Liver (tissue), 9 donors: ENCODE data around the gene TOR1A. TPM values are rescaled to one million over a fixed set of nuclear protein-coding genes. Genes with fewer than 3 reads are reported as not detected.

Source experiments
- DNase-seq: peaks from one replicate; pipeline ENCODE4 v3.0.0-alpha.2; 2017; ENCODE audit warnings: low spot score
- H3K27ac ChIP-seq, 2 donors: one replicate each; pipeline ENCODE4 v1.7.0; 2013; ENCODE audit warnings: inconsistent platforms in 2 of 2, low read length in 2 of 2, control low read depth in 1 of 2, low read depth in 1 of 2, mild to moderate bottlenecking in 1 of 2
- H3K27me3 ChIP-seq, 4 donors: one replicate each; pipeline versions ENCODE4 v1.6.1 to v1.7.0; 2013; ENCODE audit warnings: low read length in 3 of 4, inconsistent platforms in 1 of 4, mild to moderate bottlenecking in 1 of 4, moderate library complexity in 1 of 4; ENCODE audit not compliant: control insufficient read depth in 4 of 4, insufficient read depth in 4 of 4
- H3K36me3 ChIP-seq, 4 donors: one replicate each; pipeline versions ENCODE4 v1.6.1 to v1.7.0; 2013; ENCODE audit warnings: low read length in 3 of 4, mild to moderate bottlenecking in 3 of 4, low read depth in 1 of 4, moderate library complexity in 1 of 4; ENCODE audit not compliant: control insufficient read depth in 4 of 4, insufficient read depth in 3 of 4
- H3K4me1 ChIP-seq, 4 donors: one replicate each; pipeline versions ENCODE4 v1.6.1 to v1.7.0; 2013; ENCODE audit warnings: low read length in 3 of 4, mild to moderate bottlenecking in 3 of 4, moderate library complexity in 1 of 4; ENCODE audit not compliant: control insufficient read depth in 4 of 4, insufficient read depth in 4 of 4
- H3K4me3 ChIP-seq, 3 donors: one replicate each; pipeline versions ENCODE4 v1.6.1 to v1.7.0; 2013; ENCODE audit warnings: low read length in 3 of 3, control low read depth in 1 of 3, low read depth in 1 of 3, mild to moderate bottlenecking in 1 of 3
- H3K9ac ChIP-seq, 2 donors: one replicate each; pipeline ENCODE4 v1.7.0; 2013; ENCODE audit warnings: low read length in 2 of 2, mild to moderate bottlenecking in 2 of 2, moderate library complexity in 2 of 2, control low read depth in 1 of 2, low read depth in 1 of 2
- H3K9me3 ChIP-seq, 4 donors: one replicate each; pipeline versions ENCODE4 v1.6.1 to v1.7.0; 2013; ENCODE audit warnings: low read length in 3 of 4; ENCODE audit not compliant: control insufficient read depth in 4 of 4
- EGR1 ChIP-seq, 2 donors: IDR thresholded peaks; 2 replicates each; pipeline ENCODE4 v1.6.1; 2016 to 2018; ENCODE audit warnings: antibody characterized with exemption in 2 of 2, low read depth in 2 of 2
- FOXA1 ChIP-seq: IDR thresholded peaks from 2 replicates; pipeline ENCODE4 v1.6.1; 2016; ENCODE audit warnings: antibody characterized with exemption
- FOXA2 ChIP-seq: IDR thresholded peaks from 2 replicates; pipeline ENCODE4 v1.6.1; 2016; ENCODE audit warnings: antibody characterized with exemption
- GABPA ChIP-seq, 2 donors: IDR thresholded peaks in 1 of 2; conservative IDR thresholded peaks in 1 of 2; 2 replicates each; pipeline ENCODE4 v1.6.1; 2016; ENCODE audit warnings: antibody characterized with exemption in 2 of 2, mild to moderate bottlenecking in 1 of 2, moderate library complexity in 1 of 2
- HNF4A ChIP-seq, 2 donors: conservative IDR thresholded peaks; 2 replicates each; pipeline ENCODE4 v1.6.1; 2016; ENCODE audit warnings: antibody characterized with exemption in 2 of 2, mild to moderate bottlenecking in 2 of 2
- HNF4G ChIP-seq: IDR thresholded peaks from 2 replicates; pipeline ENCODE4 v1.6.1; 2016; ENCODE audit warnings: antibody characterized with exemption
- JUND ChIP-seq, 2 donors: IDR thresholded peaks; 2 replicates each; pipeline ENCODE4 v1.6.1; 2016; ENCODE audit warnings: antibody characterized with exemption in 2 of 2
- NR2F2 ChIP-seq: IDR thresholded peaks from 2 replicates; pipeline ENCODE4 v1.6.1; 2016; ENCODE audit warnings: antibody characterized with exemption
- RAD21 ChIP-seq, 2 donors: IDR thresholded peaks; 2 replicates each; pipeline ENCODE4 v1.6.1; 2016; ENCODE audit warnings: antibody characterized with exemption in 2 of 2, mild to moderate bottlenecking in 2 of 2
- RXRA ChIP-seq, 2 donors: IDR thresholded peaks; 2 replicates each; pipeline ENCODE4 v1.6.1; 2017 to 2018; ENCODE audit warnings: antibody characterized with exemption in 2 of 2, mild to moderate bottlenecking in 1 of 2
- TAF1 ChIP-seq: conservative IDR thresholded peaks from 2 replicates; pipeline ENCODE4 v1.6.1; 2016; ENCODE audit warnings: antibody characterized with exemption, mild to moderate bottlenecking
- YY1 ChIP-seq: IDR thresholded peaks from 2 replicates; pipeline ENCODE4 v1.6.1; 2016; ENCODE audit warnings: antibody characterized with exemption, mild to moderate bottlenecking
- WGBS: extraction: QIAGEN DNeasy Blood & Tissue Kit; methylation state at CpG from one replicate; pipeline ENCODE4 v1.1.7; 2013; 5-methylcytosine and 5-hydroxymethylcytosine counted together
- polyA plus RNA-seq, 2 donors: library from polyadenylated mRNA; stranded (reverse) in 1 of 2; unstranded in 1 of 2; fragments of 200-250 nt in 1 of 2; fragments of >200 nt in 1 of 2; fragmentation: Nextera tagmentation in 1 of 2; extraction: Ambion mirVana in 1 of 2; gene quantifications; one replicate each; pipeline versions ENCODE4 v1.2.1 to v1.2.3, GENCODE V29; 2013 to 2015
- total RNA-seq, 2 donors: library from RNA; depleted of rRNA; stranded (reverse); fragments of >200 nt; gene quantifications; one replicate each; pipeline ENCODE4 v1.2.3, GENCODE V29; 2014
- TF ChIP-seq, protein P1 (sequence below): IDR thresholded peaks from 2 replicates; pipeline ENCODE4 v1.6.1; 2016; ENCODE audit warnings: antibody characterized with exemption
- TF ChIP-seq, protein P2 (sequence below): IDR thresholded peaks from 2 replicates; pipeline ENCODE4 v1.6.1; 2016; ENCODE audit warnings: antibody characterized with exemption, mild to moderate bottlenecking
- TF ChIP-seq, protein P3 (sequence below): fragments of 150-350 bp; IDR thresholded peaks from 2 replicates; pipeline ENCODE4 v1.5.1; 2017; ENCODE audit warnings: improper control_type of control experiment, low read depth, low read length; ENCODE audit not compliant: missing input control
- donor health status: healthy.
- donor health status: healthy.
- donor health status: healthy.
- donor health status: healthy.
- donor health status: healthy.

TOR1A gene
- total and polyA plus RNA-seq, 4 donors = 18.3 to 34.0 (median 29.8) TPM

DNA sequence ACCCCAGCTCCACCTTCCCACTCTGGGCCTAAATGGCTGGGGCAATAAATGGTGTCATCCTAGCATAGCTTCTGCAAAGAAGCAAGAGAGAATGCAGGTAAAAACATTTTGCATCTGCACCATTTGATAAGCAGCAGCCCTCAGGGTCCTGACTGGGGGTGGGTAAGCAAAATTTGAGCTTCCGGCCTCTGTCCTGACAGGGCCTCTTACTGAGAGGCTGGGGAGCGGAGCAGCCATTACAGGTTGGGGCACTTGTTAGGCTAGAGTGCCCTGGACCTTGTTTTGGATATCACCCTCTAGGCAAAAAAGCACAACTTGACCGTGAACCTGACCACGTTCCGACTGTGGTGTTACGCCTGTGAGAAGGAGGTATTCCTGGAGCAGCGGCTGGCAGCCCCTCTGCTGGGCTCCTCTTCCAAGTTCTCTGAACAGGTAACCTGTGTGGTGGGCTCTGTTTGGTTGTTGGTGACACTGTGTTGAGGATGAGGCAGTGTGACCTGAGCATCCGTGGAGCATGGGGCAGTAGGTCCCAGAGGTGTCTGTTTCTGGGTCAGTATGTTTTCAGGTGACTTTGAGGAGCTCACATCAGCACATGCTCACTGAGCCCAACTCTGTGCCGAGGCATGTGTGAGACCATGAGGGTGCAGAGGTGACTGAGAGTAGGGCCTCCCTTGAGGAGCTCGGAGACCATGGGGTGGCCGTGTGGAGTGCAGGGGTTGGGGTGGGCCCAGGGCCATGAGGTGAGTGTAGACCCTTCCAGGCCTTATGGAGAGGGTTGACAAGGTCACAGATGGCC, 34.4 kb upstream of the TOR1A start:
- TF ChIP-seq FOXA2 (no peak), YY1 (no peak), RAD21 (IDR thresholded peaks at IDR 0.05) (no peak), HNF4A (conservative IDR thresholded peaks at IDR 0.05) (no peak), EGR1 (IDR thresholded peaks at IDR 0.05; ENCODE audit: low read depth in 2 of 2) (no peak), RXRA (IDR thresholded peaks at IDR 0.05) (no peak)
- no peak overlapping the region for H3K27ac ChIP-seq
- peaks cover 0 to 3% (median 0%) of the 10 kb centered on the region in 4 donors for H3K4me1 ChIP-seq
- peaks cover 12 to 62% (median 26%) of the 10 kb centered on the region in 4 donors for H3K36me3 ChIP-seq
- DNase-seq = peak; percentile 29
- H3K27me3 ChIP-seq = no peaks in the 10 kb centered on the region
- no peak overlapping the region for H3K4me3 ChIP-seq
- H3K9ac ChIP-seq = no peak overlapping the region
- 89% methylated on average over 11 of the region's 11 CpGs for WGBS
- H3K9me3 ChIP-seq = no peaks in the 10 kb centered on the region

DNA sequence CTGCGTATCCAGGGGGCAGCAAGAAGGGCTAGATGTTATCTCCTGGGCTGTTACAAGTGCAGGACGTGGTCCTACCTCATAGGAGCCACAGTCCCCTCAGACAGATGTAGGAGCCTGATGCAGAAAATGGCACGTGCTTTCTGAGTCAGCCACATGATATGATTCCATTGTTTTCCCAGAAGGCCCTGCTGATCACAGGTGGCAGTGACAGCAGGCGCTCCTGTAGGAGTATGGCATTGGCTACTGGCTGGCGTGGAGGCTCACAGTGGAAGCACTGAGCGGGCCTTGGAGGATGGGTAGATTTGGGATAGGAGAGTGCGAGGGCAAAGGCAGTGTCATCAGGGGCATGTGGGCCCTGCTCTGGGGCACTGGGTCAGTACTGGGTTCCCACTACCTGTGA, 33.3 kb upstream of the TOR1A start:
- no peak overlapping the region for H3K9ac ChIP-seq
- no peaks in the 10 kb centered on the region for H3K27me3 ChIP-seq
- no peaks in the 10 kb centered on the region for H3K9me3 ChIP-seq
- DNase-seq = peak; percentile 31
- 96% methylated on average over 7 of the region's 7 CpGs for WGBS
- peaks cover 15 to 69% (median 32%) of the 10 kb centered on the region in 4 donors for H3K36me3 ChIP-seq
- no peak overlapping the region for H3K27ac ChIP-seq
- no peak overlapping the region for H3K4me3 ChIP-seq
- TF ChIP-seq GABPA (IDR thresholded peaks at IDR 0.05 in 1 of 2, conservative IDR thresholded peaks at IDR 0.05 in 1 of 2) (no peak), FOXA1 (no peak), TAF1 (no peak), NR2F2 (no peak), RXRA (IDR thresholded peaks at IDR 0.05) (no peak), YY1 (no peak), HNF4A (conservative IDR thresholded peaks at IDR 0.05) (no peak), HNF4G (no peak), JUND (IDR thresholded peaks at IDR 0.05) (no peak), FOXA2 (no peak)
- TF ChIP-seq, protein P1, sequence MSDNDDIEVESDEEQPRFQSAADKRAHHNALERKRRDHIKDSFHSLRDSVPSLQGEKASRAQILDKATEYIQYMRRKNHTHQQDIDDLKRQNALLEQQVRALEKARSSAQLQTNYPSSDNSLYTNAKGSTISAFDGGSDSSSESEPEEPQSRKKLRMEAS = no peak
- TF ChIP-seq, protein P2, sequence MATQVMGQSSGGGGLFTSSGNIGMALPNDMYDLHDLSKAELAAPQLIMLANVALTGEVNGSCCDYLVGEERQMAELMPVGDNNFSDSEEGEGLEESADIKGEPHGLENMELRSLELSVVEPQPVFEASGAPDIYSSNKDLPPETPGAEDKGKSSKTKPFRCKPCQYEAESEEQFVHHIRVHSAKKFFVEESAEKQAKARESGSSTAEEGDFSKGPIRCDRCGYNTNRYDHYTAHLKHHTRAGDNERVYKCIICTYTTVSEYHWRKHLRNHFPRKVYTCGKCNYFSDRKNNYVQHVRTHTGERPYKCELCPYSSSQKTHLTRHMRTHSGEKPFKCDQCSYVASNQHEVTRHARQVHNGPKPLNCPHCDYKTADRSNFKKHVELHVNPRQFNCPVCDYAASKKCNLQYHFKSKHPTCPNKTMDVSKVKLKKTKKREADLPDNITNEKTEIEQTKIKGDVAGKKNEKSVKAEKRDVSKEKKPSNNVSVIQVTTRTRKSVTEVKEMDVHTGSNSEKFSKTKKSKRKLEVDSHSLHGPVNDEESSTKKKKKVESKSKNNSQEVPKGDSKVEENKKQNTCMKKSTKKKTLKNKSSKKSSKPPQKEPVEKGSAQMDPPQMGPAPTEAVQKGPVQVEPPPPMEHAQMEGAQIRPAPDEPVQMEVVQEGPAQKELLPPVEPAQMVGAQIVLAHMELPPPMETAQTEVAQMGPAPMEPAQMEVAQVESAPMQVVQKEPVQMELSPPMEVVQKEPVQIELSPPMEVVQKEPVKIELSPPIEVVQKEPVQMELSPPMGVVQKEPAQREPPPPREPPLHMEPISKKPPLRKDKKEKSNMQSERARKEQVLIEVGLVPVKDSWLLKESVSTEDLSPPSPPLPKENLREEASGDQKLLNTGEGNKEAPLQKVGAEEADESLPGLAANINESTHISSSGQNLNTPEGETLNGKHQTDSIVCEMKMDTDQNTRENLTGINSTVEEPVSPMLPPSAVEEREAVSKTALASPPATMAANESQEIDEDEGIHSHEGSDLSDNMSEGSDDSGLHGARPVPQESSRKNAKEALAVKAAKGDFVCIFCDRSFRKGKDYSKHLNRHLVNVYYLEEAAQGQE = no peak
- TF ChIP-seq, protein P3, sequence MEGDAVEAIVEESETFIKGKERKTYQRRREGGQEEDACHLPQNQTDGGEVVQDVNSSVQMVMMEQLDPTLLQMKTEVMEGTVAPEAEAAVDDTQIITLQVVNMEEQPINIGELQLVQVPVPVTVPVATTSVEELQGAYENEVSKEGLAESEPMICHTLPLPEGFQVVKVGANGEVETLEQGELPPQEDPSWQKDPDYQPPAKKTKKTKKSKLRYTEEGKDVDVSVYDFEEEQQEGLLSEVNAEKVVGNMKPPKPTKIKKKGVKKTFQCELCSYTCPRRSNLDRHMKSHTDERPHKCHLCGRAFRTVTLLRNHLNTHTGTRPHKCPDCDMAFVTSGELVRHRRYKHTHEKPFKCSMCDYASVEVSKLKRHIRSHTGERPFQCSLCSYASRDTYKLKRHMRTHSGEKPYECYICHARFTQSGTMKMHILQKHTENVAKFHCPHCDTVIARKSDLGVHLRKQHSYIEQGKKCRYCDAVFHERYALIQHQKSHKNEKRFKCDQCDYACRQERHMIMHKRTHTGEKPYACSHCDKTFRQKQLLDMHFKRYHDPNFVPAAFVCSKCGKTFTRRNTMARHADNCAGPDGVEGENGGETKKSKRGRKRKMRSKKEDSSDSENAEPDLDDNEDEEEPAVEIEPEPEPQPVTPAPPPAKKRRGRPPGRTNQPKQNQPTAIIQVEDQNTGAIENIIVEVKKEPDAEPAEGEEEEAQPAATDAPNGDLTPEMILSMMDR = no peak
- H3K4me1 ChIP-seq = peaks cover 0 to 3% (median 0%) of the 10 kb centered on the region in 4 donors
